Sciatic nerve (tissue), 2 donors: Measurements from ENCODE around the gene PLXDC2. TPM values are rescaled to one million over a fixed set of nuclear protein-coding genes. Genes with fewer than 3 reads are reported as not detected.
"Not testable (repeated sequence)": the region's sequence is repeated elsewhere in the genome, so short reads cannot be mapped to it uniquely, and the experiment has no call there.

ENCODE experiments used
- ATAC-seq: fragments of 200-7000 bp; cut with Tn5 transposase; one replicate; pipeline ENCODE4 v1.9.1; 2020; ENCODE audit warnings: mild to moderate bottlenecking, moderate library complexity
- DNase-seq: peaks from one replicate; pipeline ENCODE4 v3.0.0-alpha.2; 2020; ENCODE audit warnings: low spot score
- intact Hi-C: fragments of 100-400 bp; cut with DNase I; formaldehyde crosslinking; loops from one replicate; pipeline ENCODE4 v1.14.2; 2022
- total RNA-seq: library from RNA; stranded (reverse); fragmentation: NEBNext Ultra II Directional; extraction: Animal tissue kit (Norgen Biotek cat#: 25700); gene quantifications from one replicate; pipeline ENCODE4 v1.2.1, GENCODE V29; 2021
- donor health status: DM: no; HTN: no; CAD: no.
- donor health status: DM: no; HTN: no; CAD: no.

PLXDC2 gene
- total RNA-seq, result 118 TPM

GRCh38 chr10:19816411-19817230, at the start of gene PLXDC2:
Gene PLXDC2 (plus strand): TSS chr10:19816432.
- peak; percentile 57 for ATAC-seq
- intact Hi-C loops, result no loop called here
- DNase-seq, result peak; percentile 77

- no peak for ATAC-seq
- DNase-seq, result no peak
- intact Hi-C loops, result no loop called here
Measured at GRCh38 chr10:19767876-19768275, 48.4 kb upstream of the PLXDC2 start.

- ATAC-seq, DNase-seq, intact Hi-C loops: not testable (repeated sequence)
Measured at GRCh38 chr10:19769826-19770225, 46.4 kb upstream of the PLXDC2 start.

GRCh38 chr10:19772972-19773371, 43.3 kb upstream of the PLXDC2 start:
- intact Hi-C loops, result no loop called here
- ATAC-seq, result no peak
- no peak for DNase-seq

GRCh38 chr10:19775296-19775695, 40.9 kb upstream of the PLXDC2 start:
- no peak for DNase-seq
- peak; percentile 42 for ATAC-seq
- intact Hi-C loops, result no loop called here

GRCh38 chr10:19777806-19778205, 38.4 kb upstream of the PLXDC2 start:
- ATAC-seq, result no peak

GRCh38 chr10:19778996-19779395, 37.2 kb upstream of the PLXDC2 start:
- ATAC-seq, result no peak
- no peak for DNase-seq
- intact Hi-C loops, result no loop called here

More at GRCh38 chr10:19777806-19778205, 38.4 kb upstream of the PLXDC2 start:
- no peak for DNase-seq
- intact Hi-C loops, result no loop called here

- DNase-seq (no peak), ATAC-seq (no peak)
- intact Hi-C loops, result no loop called here
Measured at GRCh38 chr10:19782430-19783089, 33.7 kb upstream of the PLXDC2 start.

GRCh38 chr10:19783721-19784120, 32.5 kb upstream of the PLXDC2 start:
- DNase-seq (no peak), ATAC-seq (no peak)
- intact Hi-C loops, result no loop called here

GRCh38 chr10:19785366-19785765, 30.9 kb upstream of the PLXDC2 start:
- DNase-seq, result no peak
- ATAC-seq, result no peak
- intact Hi-C loops, result no loop called here

- intact Hi-C loops, result no loop called here
- no peak for ATAC-seq
Measured at GRCh38 chr10:19788075-19788686, 28.1 kb upstream of the PLXDC2 start.

GRCh38 chr10:19788902-19789301, 27.3 kb upstream of the PLXDC2 start:
- DNase-seq (no peak), ATAC-seq (no peak)
- intact Hi-C loops, result no loop called here

More at GRCh38 chr10:19788075-19788686, 28.1 kb upstream of the PLXDC2 start:
- no peak for DNase-seq

- ATAC-seq (no peak), DNase-seq (no peak)
- intact Hi-C loops, result no loop called here
Measured at GRCh38 chr10:19789607-19790006, 26.6 kb upstream of the PLXDC2 start.

- intact Hi-C loops, result no loop called here
- DNase-seq (no peak), ATAC-seq (no peak)
Measured at GRCh38 chr10:19791032-19791431, 25.2 kb upstream of the PLXDC2 start.

GRCh38 chr10:19795684-19796083, 20.5 kb upstream of the PLXDC2 start:
- no peak for ATAC-seq
- DNase-seq, result no peak
- intact Hi-C loops, result no loop called here

GRCh38 chr10:19800161-19800560, 16.1 kb upstream of the PLXDC2 start:
- DNase-seq, result no peak
- no peak for ATAC-seq
- intact Hi-C loops, result no loop called here

- ATAC-seq (no peak), DNase-seq (no peak)
- intact Hi-C loops, result no loop called here
Measured at GRCh38 chr10:19801369-19801768, 14.9 kb upstream of the PLXDC2 start.

- no peak for ATAC-seq
- intact Hi-C loops, result no loop called here
- DNase-seq, result no peak
Measured at GRCh38 chr10:19803676-19804075, 12.6 kb upstream of the PLXDC2 start.

GRCh38 chr10:19809481-19809880, 6.8 kb upstream of the PLXDC2 start:
- intact Hi-C loops, result no loop called here
- DNase-seq, result no peak
- ATAC-seq, result no peak

GRCh38 chr10:19811540-19811939, 4.7 kb upstream of the PLXDC2 start:
- ATAC-seq, result no peak

More at GRCh38 chr10:19811540-19811939, 4.7 kb upstream of the PLXDC2 start:
- no peak for DNase-seq
- intact Hi-C loops, result no loop called here
